Measurements from ENCODE around the gene UBE2F. TPM values are rescaled to one million over a fixed set of nuclear protein-coding genes. Genes with fewer than 3 reads are reported as not detected.
"Not testable (repeated sequence)": the region's sequence is repeated elsewhere in the genome, so short reads cannot be mapped to it uniquely, and the experiment has no call there.

The UBE2F gene
- total and polyA plus RNA-seq, 10 donors: 32.1 to 73.9 (median 47.5) TPM

- Histone ChIP-seq H3K36me3 (peaks cover 2 to 100% (median 59%) of the 10 kb centered on the region in 6 donors), H3K4me3 (no peak overlapping the region), H3K27me3 (replicated peaks in 1 of 7) (no peaks in the 10 kb centered on the region), H3K27ac (no peak overlapping the region), H3K4me1 (peaks cover 0 to 14% (median 0%) of the 10 kb centered on the region in 6 donors), H3K9me3 (no peaks in the 10 kb centered on the region)
- WGBS, 5 donors: 89 to 97% (median 91%) methylated on average over 7 to 8 of the region's 8 CpGs
- DNase-seq: no peak
- TF ChIP-seq POLR2A (IDR thresholded peaks at IDR 0.05) (no peak), CTCF (IDR thresholded peaks at IDR 0.05 in 8 of 11, conservative IDR thresholded peaks at IDR 0.05 in 3 of 11) (no peak), POLR2AphosphoS5 (IDR thresholded peaks at IDR 0.05) (no peak)
- intact Hi-C loops (cut with DNase I; ENCODE audit: low total_unique reads): no loop called here
Measured at GRCh38 chr2:238030422-238031155, 63.8 kb downstream of the UBE2F start.

GRCh38 chr2:238031751-238032150 is 64.9 kb downstream of the UBE2F start:
- peaks cover 2 to 100% (median 59%) of the 10 kb centered on the region in 6 donors for H3K36me3 ChIP-seq
- intact Hi-C loops (cut with DNase I; ENCODE audit: low total_unique reads): no loop called here
- H3K4me1 ChIP-seq: peaks cover 0 to 13% (median 0%) of the 10 kb centered on the region in 6 donors
- TF ChIP-seq POLR2AphosphoS5 (IDR thresholded peaks at IDR 0.05): no peak
- TF ChIP-seq CTCF (IDR thresholded peaks at IDR 0.05 in 8 of 11, conservative IDR thresholded peaks at IDR 0.05 in 3 of 11): no peak
- TF ChIP-seq POLR2A (IDR thresholded peaks at IDR 0.05): no peak
- DNase-seq: no peak
- H3K27ac ChIP-seq: no peak overlapping the region
- H3K9me3 ChIP-seq: no peaks in the 10 kb centered on the region
- H3K27me3 ChIP-seq (replicated peaks in 1 of 7): no peaks in the 10 kb centered on the region
- 93 to 100% (median 98%) methylated on average over 4 of the region's 4 CpGs for WGBS, 5 donors
- H3K4me3 ChIP-seq: no peak overlapping the region

- H3K9me3 ChIP-seq: no peaks in the 10 kb centered on the region
- H3K27ac ChIP-seq: no peak overlapping the region
- 52 to 72% (median 61%) methylated on average over 4 of the region's 4 CpGs for WGBS, 5 donors
- no peak for DNase-seq
- peaks cover 0 to 2% (median 0%) of the 10 kb centered on the region in 6 donors for H3K4me1 ChIP-seq
- H3K27me3 ChIP-seq (replicated peaks in 1 of 7): no peaks in the 10 kb centered on the region
- H3K4me3 ChIP-seq: no peak overlapping the region
- no peak for TF ChIP-seq POLR2A (IDR thresholded peaks at IDR 0.05)
- no peak for TF ChIP-seq CTCF (IDR thresholded peaks at IDR 0.05 in 8 of 11, conservative IDR thresholded peaks at IDR 0.05 in 3 of 11)
- peaks cover 4 to 100% (median 60%) of the 10 kb centered on the region in 6 donors for H3K36me3 ChIP-seq
- intact Hi-C loops (cut with DNase I; ENCODE audit: low total_unique reads): no loop called here
Measured at GRCh38 chr2:238032755-238033337, 66.0 kb downstream of the UBE2F start.

GRCh38 chr2:238033991-238034390 is 67.2 kb downstream of the UBE2F start:
- H3K4me3 ChIP-seq; DNase-seq; H3K9me3 ChIP-seq; H3K27ac ChIP-seq; H3K27me3 ChIP-seq (replicated peaks in 1 of 7); H3K4me1 ChIP-seq; intact Hi-C loops (cut with DNase I; ENCODE audit: low total_unique reads): not testable (repeated sequence)
- 97 to 98% (median 98%) methylated on average over 9 of the region's 9 CpGs for whole genome bisulfite sequencing, 5 donors
- peaks cover 5 to 100% (median 70%) of the 10 kb centered on the region in 6 donors for H3K36me3 ChIP-seq
